Neural cell (in vitro differentiated cells): Measurements from ENCODE around the gene DCBLD1. TPM values are rescaled to one million over a fixed set of nuclear protein-coding genes. Genes with fewer than 3 reads are reported as not detected.

Source experiments
- H2AFZ ChIP-seq: fragments of 200-600, 300-800 bp; sonication (generic), shearing (Covaris generic); 2 replicates; pipeline ENCODE4 v1.6.0; 2014; ENCODE audit warnings: low read depth, mild to moderate bottlenecking, antibody characterized with exemption, low read length, moderate library complexity
- H3F3A ChIP-seq: fragments of 200-600 bp; shearing (Covaris generic); 2 replicates; pipeline ENCODE4 v1.6.1; 2016; ENCODE audit warnings: mild to moderate bottlenecking, moderate library complexity, mixed read lengths, antibody characterized with exemption, low read length; ENCODE audit not compliant: insufficient read depth, poor library complexity, severe bottlenecking
- H3K27ac ChIP-seq: fragments of 200-600, 300-800 bp; sonication (generic), shearing (Covaris generic); 2 replicates; pipeline ENCODE4 v1.5.1; 2014; ENCODE audit warnings: mild to moderate bottlenecking, low read length, moderate library complexity
- H3K27me3 ChIP-seq: fragments of 300-800, 200-600 bp; sonication (generic), shearing (Covaris generic); 2 replicates; pipeline ENCODE4 v1.6.0; 2014; ENCODE audit warnings: mild to moderate bottlenecking, low read depth, low read length, moderate library complexity; ENCODE audit not compliant: insufficient read depth
- H3K36me3 ChIP-seq: fragments of 300-800, 200-600 bp; sonication (generic), shearing (Covaris generic); 2 replicates; pipeline ENCODE4 v1.5.1; 2014; ENCODE audit warnings: mild to moderate bottlenecking, antibody characterized with exemption, low read length, moderate library complexity; ENCODE audit not compliant: insufficient read depth
- H3K4me2 ChIP-seq: fragments of 300-800, 200-600 bp; sonication (generic), shearing (Covaris generic); 2 replicates; pipeline ENCODE4 v1.6.0; 2014; ENCODE audit warnings: mild to moderate bottlenecking, low read length
- H3K4me3 ChIP-seq: fragments of 300-800, 200-600 bp; sonication (generic), shearing (Covaris generic); 2 replicates; pipeline ENCODE4 v1.5.1; 2014; ENCODE audit warnings: mild to moderate bottlenecking, low read length, moderate library complexity
- H3K79me2 ChIP-seq: fragments of 200-600 bp; shearing (Covaris generic); replicated peaks from 2 replicates; pipeline ENCODE4 v1.6.0; 2014; ENCODE audit warnings: mild to moderate bottlenecking, low read length, moderate library complexity; ENCODE audit not compliant: insufficient read depth
- H3K9ac ChIP-seq: fragments of 300-800, 200-600 bp; sonication (generic), shearing (Covaris generic); 2 replicates; pipeline ENCODE4 v1.6.1; 2016; ENCODE audit warnings: mild to moderate bottlenecking, low read length, mixed read lengths
- H3K9me2 ChIP-seq: fragments of 200-600 bp; shearing (Covaris generic); 2 replicates; pipeline ENCODE4 v1.6.1; 2016; ENCODE audit warnings: mild to moderate bottlenecking, low read length, mixed read lengths; ENCODE audit not compliant: insufficient read depth
- H3K9me3 ChIP-seq: fragments of 200-600, 300-800 bp; sonication (generic), shearing (Covaris generic); 2 replicates; pipeline ENCODE4 v1.6.1; 2016; ENCODE audit warnings: mild to moderate bottlenecking, mixed run types, low read length, moderate library complexity, mixed read lengths
- H4K20me1 ChIP-seq: fragments of 200-600 bp; shearing (Covaris generic); 2 replicates; pipeline ENCODE4 v1.6.1; 2016; ENCODE audit warnings: mild to moderate bottlenecking, mixed run types; ENCODE audit not compliant: insufficient read depth
- CTCF ChIP-seq: fragments of 450-650 bp; IDR thresholded peaks from 2 replicates; pipeline ENCODE4 v1.5.1; 2014; ENCODE audit warnings: antibody characterized with exemption, mild to moderate bottlenecking, moderate library complexity; ENCODE audit not compliant: poor library complexity, severe bottlenecking
- EP300 ChIP-seq: fragments of 450-650 bp; conservative IDR thresholded peaks from 2 replicates; pipeline ENCODE4 v1.6.1; 2014; ENCODE audit warnings: antibody characterized with exemption, mild to moderate bottlenecking, moderate library complexity; ENCODE audit not compliant: poor library complexity, severe bottlenecking
- EZH2 ChIP-seq: fragments of 200-600, 300-800 bp; shearing (Covaris generic), sonication (generic); IDR thresholded peaks from 2 replicates; pipeline ENCODE4 v1.6.1; 2014; ENCODE audit warnings: antibody characterized with exemption, low read length, borderline replicate concordance, mild to moderate bottlenecking; ENCODE audit not compliant: insufficient read depth, poor library complexity, severe bottlenecking
- MXI1 ChIP-seq: fragments of 450-650 bp; conservative IDR thresholded peaks from 2 replicates; pipeline ENCODE4 v1.6.1; 2014; ENCODE audit warnings: antibody characterized with exemption, mild to moderate bottlenecking; ENCODE audit not compliant: poor library complexity, severe bottlenecking
- POLR2AphosphoS5 ChIP-seq: IDR thresholded peaks from 2 replicates; pipeline ENCODE4 v1.6.1; 2012
- RAD21 ChIP-seq: fragments of 450-650 bp; conservative IDR thresholded peaks from 2 replicates; pipeline ENCODE4 v1.6.1; 2014; ENCODE audit warnings: antibody characterized with exemption, mild to moderate bottlenecking, moderate library complexity
- REST ChIP-seq: IDR thresholded peaks from 2 replicates; pipeline ENCODE4 v1.6.1; 2012; ENCODE audit warnings: borderline replicate concordance
- SMC3 ChIP-seq: fragments of 450-650 bp; conservative IDR thresholded peaks from 2 replicates; pipeline ENCODE4 v1.6.1; 2014; ENCODE audit warnings: antibody characterized with exemption, mild to moderate bottlenecking, moderate library complexity; ENCODE audit not compliant: poor library complexity
- TAF1 ChIP-seq: IDR thresholded peaks from 2 replicates; pipeline ENCODE4 v1.6.1; 2012; ENCODE audit warnings: low read depth
- polyA plus RNA-seq: library from polyadenylated mRNA; depleted of rRNA; stranded (reverse); fragments of >200 nt; gene quantifications from 2 replicates; pipeline ENCODE4 v1.2.3, GENCODE V29; 2014

DCBLD1 gene
- polyA plus RNA-seq, 1 donor from 2014 or later, result 11.4 TPM

GRCh38 chr6:117574198-117574597, 91.7 kb downstream of the DCBLD1 start:
- Histone ChIP-seq H3F3A (no peaks in the 10 kb centered on the region), H3K4me2 (no peak overlapping the region), H3K9me3 (no peaks in the 10 kb centered on the region), H3K4me3 (no peak overlapping the region), H3K27me3 (no peaks in the 10 kb centered on the region), H4K20me1 (no peaks in the 10 kb centered on the region), H3K36me3 (peaks cover 8% of the 10 kb centered on the region), H3K9ac (no peak overlapping the region), H3K79me2 (no peaks in the 10 kb centered on the region), H2AFZ (no peak overlapping the region), H3K27ac (no peak overlapping the region), H3K9me2 (no peaks in the 10 kb centered on the region)
- TF ChIP-seq RAD21 (no peak), EP300 (no peak), CTCF (no peak), REST (no peak), EZH2 (no peak), POLR2AphosphoS5 (no peak)

DNA sequence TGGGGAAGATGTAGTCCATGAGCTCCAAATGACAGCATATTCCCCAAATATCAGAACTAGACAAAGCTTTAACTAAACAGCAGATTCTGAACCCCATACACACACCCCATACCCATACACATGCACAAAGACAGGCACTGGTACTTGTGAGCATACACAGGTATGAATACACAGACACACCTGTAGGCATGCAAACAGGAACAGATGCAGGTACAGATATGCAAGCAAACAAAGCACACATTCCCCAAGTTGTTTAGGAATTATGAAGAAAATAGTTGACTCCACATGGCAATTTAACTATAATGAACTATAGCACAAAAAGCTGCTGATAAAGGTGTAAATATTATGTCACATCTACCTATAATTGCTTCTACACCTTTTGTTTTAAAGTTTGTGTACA, 103.2 kb downstream of the DCBLD1 start:
- Histone ChIP-seq H3K4me2 (no peak overlapping the region), H3K27me3 (no peaks in the 10 kb centered on the region), H3K36me3 (peaks cover 5% of the 10 kb centered on the region), H3K4me3 (no peak overlapping the region), H4K20me1 (no peaks in the 10 kb centered on the region), H3K9ac (no peak overlapping the region), H3K9me2 (no peaks in the 10 kb centered on the region), H3F3A (no peaks in the 10 kb centered on the region), H2AFZ (no peak overlapping the region), H3K9me3 (no peaks in the 10 kb centered on the region), H3K27ac (no peak overlapping the region), H3K79me2 (peaks cover 20% of the 10 kb centered on the region)
- TF ChIP-seq EZH2, result no peak
- no peak for TF ChIP-seq EP300
- no peak for TF ChIP-seq CTCF
- TF ChIP-seq REST, result no peak
- TF ChIP-seq TAF1, result no peak
- no peak for TF ChIP-seq SMC3
- TF ChIP-seq POLR2AphosphoS5, result no peak
- TF ChIP-seq RAD21, result no peak
- no peak for TF ChIP-seq MXI1
